ENCODE measurements around the gene LONP1.
"Not testable (repeated sequence)": the region's sequence is repeated elsewhere in the genome, so short reads cannot be mapped to it uniquely, and the experiment has no call there.

LONP1 gene, protein sequence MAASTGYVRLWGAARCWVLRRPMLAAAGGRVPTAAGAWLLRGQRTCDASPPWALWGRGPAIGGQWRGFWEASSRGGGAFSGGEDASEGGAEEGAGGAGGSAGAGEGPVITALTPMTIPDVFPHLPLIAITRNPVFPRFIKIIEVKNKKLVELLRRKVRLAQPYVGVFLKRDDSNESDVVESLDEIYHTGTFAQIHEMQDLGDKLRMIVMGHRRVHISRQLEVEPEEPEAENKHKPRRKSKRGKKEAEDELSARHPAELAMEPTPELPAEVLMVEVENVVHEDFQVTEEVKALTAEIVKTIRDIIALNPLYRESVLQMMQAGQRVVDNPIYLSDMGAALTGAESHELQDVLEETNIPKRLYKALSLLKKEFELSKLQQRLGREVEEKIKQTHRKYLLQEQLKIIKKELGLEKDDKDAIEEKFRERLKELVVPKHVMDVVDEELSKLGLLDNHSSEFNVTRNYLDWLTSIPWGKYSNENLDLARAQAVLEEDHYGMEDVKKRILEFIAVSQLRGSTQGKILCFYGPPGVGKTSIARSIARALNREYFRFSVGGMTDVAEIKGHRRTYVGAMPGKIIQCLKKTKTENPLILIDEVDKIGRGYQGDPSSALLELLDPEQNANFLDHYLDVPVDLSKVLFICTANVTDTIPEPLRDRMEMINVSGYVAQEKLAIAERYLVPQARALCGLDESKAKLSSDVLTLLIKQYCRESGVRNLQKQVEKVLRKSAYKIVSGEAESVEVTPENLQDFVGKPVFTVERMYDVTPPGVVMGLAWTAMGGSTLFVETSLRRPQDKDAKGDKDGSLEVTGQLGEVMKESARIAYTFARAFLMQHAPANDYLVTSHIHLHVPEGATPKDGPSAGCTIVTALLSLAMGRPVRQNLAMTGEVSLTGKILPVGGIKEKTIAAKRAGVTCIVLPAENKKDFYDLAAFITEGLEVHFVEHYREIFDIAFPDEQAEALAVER

DNA sequence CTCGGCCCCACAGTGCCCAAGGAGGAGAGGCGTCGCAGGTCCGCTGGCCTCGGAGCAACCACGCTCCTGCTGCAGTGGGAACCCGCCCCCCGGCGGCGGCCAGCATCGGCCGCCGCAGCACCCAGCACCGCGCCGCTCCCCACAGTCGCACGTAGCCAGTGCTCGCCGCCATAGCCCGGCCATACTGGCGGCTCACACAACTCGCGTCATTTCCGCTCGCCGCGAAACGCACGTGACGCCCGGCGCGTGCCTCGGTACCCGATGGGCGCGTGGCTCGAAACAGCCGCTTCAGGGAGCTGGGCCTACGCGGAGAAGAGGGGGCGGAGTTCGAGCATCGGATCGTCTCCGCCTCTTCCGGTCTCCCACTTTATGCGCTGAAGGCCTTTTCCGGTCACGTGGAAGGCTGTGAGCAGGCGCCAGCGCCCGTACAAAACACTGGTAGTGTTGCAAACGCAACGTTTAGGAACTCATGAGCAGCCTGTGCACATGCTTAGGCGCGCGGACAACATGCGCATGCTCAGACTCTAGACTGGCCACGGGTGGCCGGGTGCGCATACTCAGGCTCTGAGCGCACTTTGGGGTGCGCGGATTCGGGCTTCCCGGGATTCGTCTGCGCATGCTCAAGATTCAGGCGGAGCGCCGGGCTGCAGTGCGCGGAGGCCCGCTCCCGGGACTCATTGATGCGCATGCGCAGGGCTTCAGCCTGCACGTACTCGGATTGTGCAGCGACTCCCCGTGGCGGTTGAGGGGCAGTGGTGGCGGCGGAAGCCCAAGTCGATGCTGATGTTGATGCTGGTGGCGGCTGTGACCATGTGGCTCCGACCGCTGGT, at the start of gene LONP1, which contains the start of gene CATSPERD:
TSS of gene LONP1 (minus strand) at position 186 of the 830 bp plus-strand sequence. CDS start at position 172, 14 bp downstream.
TSS of gene CATSPERD (plus strand) at position 677 of the 830 bp plus-strand sequence. CDS start at position 778, 101 bp downstream.
- DNase-seq: peak; percentile 99

DNA sequence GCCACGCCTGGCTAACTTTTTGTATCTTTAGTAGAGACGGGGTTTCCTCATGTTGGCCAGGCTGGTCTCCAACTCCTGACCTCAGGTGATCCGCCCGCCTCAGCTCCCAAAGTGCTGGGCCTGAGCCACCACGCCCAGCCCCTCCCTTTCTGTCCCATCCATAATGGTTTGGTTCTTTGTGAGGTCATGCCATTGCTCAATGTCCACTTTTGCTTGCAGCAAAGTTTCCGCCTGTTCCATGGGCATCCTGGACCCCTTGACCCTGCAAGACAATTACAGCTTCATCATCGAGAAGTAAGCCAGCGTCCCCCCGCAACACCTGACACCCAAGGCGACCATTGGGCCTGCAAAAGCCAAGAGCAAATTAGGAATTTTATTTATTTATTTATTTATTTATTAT, 48.0 kb upstream of the LONP1 start:
- no peak for DNase-seq

DNA sequence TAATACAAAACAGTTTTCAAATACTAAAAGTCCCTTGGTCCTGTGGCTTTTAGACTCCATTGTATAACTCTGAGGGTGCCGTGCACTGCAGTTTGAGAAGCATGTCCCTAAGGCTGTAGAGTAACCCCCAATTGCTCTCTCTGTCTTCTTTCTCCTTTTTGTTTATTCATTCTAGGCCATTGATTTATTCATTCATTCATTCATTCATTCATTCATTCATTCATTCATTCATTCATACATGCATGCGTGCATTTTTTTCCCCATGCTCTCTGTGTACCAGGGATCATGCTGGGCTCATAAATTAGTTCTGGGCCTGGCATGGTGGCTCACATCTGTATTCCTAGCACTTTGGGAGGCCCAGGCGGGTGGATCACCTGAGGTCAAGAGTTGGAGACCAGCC, 45.3 kb upstream of the LONP1 start:
- DNase-seq: no peak

DNA sequence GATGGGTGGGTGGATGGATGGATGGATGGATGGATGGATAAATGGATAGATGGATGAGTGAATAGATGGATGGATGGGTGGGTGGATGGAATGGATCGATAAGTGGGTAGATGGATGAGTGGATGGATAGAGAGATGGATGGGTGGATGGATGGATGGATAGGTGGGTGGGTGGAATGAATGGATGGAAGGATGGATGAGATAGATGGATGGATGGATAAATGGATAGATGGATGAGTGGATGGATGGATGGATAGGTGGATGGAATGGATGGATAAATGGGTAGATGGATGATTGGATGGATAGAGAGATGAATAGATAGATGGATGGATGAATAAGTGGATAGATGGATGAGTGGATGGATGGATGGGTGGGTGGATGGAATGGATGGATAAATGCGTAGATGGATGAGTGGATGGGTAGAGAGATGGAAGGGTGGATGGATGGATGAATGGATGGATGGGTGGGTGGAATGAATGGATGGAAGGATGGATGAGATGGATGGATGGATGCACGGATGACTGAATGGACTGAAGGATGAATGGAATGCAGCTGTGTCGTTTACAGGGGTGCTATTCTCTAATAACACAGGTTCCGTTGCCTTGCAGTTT, 42.8 kb upstream of the LONP1 start:
- DNase-seq: no peak

DNA sequence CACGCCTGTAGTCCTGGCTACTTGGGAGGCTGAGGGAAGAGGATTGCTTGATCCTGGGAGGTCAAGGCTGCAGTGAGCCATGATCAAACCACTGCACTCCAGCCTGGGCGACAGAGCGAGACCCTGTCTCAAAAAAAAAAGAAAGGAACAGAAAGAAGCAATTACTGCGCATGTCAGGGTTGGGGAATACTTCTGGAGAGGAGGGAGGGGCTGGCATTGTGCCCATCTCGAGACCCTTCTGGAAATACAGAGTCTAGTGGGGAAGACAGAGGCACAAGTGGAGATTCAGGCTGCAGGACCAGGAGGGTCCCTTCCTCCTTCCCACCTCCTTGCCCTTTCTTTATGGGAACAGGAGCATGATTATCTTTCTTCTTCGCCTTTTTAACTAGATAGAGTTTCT, 33.8 kb upstream of the LONP1 start:
- no peak for DNase-seq

DNA sequence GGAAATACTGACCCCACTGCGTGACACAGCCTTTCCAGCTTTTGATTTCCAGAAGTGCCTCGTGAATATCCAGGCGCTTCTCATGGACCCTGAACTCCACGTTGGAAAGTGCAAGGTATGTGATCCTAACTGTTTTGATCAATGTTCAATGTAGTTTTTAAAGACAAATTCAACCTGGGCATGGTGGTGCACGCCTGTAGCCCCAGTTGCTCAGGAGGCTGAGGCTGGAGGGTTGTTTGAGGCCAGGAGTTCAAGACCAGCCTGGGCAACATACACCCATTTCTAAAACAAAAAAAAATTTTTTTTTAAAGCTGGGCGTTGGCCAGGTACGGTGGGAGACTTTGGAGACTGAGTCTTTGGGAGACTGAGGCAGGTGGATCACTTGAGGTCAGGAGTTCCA, 31.8 kb upstream of the LONP1 start:
- no peak for DNase-seq

DNA sequence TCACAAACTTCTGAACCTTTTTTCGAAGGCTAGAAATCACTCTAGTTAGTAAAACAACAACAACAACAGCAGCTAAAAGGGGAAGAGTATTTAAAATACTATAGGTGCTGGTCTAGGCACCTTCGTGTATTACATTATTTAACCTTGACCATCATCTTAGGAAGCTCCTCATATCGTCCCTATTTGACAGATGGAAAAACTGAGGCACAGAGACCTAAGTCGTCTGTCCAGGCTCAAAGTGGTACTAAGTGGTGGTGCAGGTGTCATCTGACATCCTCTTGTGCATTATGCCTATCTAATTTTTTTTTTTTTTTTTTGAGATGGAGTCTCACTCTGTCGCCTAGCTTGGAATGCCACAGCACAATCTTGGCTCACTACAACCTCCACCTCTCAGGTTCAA, 29.6 kb upstream of the LONP1 start:
- no peak for DNase-seq

DNA sequence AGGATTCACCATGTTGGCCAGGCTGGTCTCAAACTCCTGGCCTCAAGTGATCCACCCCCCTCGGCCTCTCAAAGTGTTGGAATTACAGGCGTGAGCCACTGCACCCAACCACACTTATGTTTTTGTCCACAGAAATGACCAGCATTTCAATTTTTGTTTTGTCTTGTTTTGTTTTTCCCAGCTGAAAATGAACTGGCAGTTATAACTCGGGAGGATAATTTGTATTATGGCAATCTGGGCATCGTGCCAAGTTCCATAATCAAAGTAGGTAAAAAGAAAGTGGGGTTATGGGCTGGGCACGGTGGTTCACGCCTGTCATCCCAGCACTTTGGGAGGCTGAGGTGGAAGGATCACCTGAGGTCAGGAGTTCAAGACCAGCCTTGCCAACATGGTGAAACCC, 29.0 kb upstream of the LONP1 start:
- DNase-seq: peak; percentile 55

DNA sequence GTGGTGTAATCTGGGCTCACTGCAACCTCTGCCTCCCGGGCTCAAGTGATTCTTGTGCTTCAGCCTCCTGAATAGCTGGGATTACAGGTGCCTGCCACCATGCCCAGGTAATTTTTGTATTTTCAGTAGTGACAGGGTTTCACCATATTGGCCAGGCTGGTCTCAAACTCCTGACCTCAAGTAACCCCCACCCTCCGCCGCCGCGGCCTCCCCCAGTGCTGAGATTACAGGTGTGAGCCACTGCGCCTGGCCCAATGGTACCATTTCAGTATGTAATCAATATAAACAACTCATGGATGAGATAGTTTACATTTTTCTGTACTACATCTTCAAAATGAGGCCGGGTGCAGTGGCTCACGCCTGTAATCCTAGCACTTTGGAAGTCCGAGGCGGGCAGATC, 25.1 kb upstream of the LONP1 start:
- not testable (repeated sequence) for DNase-seq

DNA sequence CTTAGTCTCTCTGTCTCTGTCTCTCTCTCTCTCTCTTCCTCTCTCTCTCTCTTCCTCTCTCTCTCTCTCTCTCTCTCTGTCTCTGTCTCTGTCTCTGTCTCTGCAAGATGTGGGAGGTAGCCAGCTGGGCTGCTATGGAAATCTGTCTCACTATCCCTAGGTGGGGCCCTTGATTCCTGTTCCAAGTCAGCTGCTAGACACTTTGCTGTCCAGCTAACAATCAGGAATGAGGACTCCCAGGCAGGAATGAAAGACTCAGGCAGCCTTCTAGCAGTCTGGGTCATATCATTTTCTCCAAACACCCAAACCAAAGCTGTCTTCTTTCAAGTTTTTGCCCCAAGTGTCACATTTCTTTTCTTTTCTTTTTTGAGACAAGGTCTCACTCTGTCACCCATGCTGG, 23.7 kb upstream of the LONP1 start:
- DNase-seq: no peak

DNA sequence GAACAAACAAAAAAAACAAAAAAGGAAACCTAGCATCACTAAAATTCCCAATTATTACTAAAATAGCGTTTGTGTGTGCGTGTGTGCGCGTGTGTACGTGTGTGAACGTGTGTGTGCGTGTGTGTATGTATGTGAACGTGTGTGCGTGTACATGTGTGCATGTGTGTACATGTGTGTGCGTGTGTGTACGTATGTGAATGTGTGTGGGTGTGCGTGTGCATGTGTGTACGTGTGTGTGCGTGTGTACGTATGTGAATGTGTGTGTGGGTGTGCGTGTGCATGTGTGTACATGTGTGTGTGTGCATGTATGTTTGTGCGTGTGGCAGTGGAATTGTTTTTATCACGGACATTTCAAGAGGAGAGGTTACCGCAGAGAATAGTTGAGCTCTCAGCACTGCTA, 22.1 kb upstream of the LONP1 start:
- DNase-seq: no peak

DNA sequence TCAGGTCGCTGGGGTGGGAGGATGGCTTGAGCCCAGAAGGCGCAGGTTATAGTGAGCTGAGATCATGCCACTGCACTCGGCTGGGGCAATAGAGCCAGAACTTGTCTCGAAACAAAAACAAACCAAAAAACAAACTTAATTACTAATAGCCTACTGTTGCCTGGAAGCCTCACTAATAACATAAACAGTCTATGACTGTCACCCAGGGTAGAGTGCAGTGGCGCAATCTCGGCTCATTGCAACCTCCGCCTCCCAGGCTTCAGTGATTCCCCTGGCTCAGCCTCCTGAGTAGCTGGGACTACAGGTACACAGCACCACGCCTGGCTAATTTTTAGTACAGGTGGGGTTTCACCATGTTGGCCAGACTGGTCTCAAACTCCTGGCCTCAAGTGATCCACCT, 18.5 kb upstream of the LONP1 start:
- DNase-seq: no peak

DNA sequence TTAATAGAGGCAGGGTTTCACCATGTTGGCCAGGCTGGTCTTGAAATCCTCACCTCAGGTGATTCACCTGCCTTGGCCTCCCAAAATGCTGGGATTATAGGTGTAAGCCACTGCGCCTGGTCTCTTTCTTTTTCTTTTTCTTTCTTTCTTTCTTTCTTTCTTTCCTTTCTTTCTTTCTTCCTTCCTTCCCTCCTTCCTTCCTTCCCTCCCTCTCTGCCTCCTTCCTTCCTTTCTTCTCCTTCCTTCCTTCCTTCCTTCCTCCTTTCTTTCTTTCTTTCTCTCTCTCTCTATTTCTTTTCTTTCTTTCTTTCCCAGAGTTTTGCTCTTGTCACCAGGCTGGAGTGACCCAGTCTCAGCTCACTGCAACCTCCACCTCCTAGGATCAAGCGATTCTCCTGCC, 13.2 kb upstream of the LONP1 start:
- DNase-seq: not testable (repeated sequence)

DNA sequence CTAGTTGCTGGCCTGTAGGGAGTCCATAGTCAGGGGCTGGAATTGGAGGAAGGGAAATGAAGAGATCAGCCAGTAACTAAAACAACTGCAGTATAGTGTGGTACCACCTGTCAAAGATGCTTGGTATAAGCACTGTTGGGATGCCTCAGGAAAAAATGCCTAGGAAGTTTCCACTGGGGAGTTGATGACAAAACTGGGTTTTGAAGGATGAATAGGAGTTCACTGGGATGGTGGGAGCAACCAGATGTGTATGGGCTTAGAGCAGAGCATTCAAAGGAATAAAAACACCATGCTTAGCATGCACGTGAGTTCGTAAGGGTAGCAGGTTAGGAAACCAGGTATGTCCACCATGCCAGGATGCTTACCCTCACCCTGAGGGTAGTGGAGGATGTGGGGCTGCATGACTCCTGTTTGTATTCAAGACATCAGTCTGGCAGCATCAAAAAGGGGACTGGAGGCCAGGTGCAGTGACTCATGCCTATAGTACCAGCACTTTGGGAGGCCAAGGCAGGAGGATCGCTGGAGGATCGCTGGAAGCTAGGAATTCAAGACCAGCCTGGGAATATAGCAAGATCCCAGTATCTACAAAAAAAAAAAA, 7.6 kb upstream of the LONP1 start:
- no peak for DNase-seq

DNA sequence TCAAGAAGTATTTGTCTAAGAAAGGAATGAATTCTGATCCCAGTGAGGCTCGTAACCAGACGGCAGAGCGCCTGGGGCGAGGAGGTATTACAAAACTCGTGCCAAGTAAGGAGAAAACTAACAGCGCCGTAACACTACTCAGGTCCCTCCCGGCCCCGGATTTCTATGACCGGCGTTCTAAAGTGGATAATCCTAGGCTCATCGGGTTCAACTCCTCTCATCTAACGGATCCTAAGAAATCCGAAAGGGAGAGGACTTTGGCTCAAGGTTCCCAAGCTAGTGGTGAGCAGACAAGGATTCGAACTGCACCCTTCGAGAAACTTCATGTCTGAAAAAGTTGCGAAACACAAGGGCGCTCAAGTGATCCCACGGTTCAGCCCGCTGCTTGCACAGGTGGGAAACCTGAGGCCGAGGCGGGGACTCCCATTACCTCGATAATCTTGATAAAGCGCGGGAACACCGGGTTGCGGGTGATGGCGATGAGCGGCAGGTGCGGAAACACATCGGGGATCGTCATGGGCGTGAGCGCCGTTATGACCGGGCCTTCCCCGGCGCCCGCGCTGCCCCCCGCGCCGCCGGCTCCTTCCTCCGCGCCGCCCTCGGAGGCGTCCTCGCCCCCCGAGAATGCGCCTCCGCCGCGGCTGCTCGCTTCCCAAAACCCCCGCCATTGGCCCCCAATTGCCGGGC, 529 bp downstream of the LONP1 start:
- peak; percentile 4 for DNase-seq

DNA sequence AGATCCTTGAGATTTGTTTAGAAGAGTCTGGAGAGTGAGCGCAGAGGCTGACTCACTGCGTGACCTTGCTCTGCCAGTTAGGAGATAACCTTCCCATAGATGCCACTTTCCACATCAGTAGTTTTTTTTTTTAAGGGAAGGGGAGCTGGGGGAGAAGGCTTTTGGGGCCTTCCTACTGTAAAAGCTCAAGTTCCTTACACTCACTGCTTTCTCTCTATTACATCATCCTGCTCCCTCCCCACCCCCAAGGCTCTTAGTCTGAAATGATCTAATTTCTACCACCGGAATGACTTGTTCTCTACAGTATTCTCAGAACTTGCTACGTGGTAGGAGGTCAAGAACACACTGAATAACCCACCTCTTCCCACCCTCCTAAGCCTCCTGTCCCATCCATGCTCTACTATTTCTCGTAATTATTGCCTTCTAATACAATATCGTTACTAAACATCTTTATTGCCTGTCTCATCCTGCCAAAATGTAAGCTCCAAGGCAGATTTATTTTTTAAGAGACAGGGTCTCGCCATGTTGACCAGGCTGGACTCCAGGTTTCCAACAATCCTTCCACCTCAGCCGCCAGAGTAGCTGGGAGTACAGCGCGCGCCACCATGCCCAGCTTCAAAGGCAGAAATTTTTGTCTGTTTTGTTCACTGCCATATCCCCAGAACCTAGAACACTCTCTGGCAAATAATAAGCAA, 1.2 kb downstream of the LONP1 start:
- no peak for DNase-seq

DNA sequence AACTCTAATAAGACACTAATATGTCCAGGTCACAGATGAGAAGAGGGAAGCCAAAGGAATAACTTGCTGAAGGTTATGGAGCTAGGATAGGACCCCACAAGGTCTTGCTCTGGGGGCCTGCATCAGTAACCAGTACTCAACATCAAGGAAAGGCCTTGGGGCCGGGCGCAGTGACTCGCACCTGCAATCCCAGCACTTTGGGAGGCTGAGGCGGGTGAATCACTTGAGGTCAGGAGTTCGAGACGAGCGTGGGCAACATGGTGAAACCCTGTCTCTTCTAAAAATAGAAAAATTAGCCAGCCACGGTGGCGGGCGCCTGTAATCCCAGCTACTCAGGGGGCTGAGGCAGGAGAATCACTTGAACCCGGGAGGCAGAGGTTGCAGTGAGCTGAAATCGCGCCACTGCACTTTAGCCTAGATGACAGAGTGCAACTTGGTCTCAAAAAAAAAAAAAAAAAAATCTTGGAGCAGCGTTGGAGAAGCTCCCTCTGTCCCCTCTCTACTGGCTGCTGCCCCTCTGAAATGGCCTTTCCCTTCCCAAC, 1.8 kb downstream of the LONP1 start:
- no peak for DNase-seq

DNA sequence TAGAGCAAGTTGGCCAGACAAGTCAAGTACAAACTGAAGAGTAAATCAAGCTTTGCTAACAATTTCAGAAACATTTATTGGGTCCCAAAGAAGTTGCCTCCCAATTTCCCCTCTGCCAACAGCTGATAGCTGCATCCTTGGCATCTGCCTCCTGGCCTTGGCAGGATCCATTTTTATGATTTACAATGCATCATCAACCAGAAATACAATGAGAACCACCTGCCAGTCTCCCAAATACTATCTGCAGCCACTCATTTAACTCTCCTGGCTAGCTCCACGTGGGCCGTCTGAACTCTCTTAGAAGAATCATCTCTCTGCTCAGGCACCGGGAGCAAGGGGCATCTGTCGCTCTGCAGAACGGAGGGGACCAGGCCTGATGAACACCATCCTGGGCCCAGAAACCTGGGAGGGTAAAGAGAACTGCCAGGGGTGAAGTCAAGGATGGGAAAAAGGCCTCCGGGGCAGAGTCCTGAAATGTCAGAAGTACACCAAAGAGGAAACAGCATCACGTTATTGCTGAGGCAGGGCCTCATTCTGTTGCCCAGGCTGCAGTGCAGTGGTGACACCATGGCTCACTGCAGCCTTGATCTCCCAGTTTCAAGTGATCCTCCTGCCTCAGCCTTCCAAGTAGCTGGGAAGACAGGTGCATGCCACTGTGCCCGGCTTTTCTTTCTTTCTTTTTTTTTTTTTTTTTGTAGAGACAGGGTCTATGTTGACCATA, 2.6 kb downstream of the LONP1 start:
- no peak for DNase-seq

DNA sequence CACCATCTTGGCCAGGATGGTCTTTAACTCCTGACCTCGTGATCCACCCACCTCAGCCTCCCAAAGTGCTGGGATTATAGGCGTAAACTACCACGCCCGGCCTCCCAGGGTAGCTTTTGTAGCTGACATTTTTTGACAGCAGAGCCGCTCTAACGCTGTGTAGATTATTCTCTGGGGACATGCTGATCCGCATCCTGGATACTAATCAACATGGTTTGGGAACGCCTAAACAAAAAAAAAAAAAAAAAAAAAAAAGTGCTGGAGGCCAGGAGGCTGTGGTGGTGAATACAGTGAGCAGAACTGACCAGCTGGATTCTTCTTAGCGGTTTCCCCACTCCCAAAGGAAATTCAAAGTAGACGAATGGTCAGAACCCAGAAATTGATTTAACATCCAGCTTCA, 5.1 kb downstream of the LONP1 start:
- DNase-seq: no peak

DNA sequence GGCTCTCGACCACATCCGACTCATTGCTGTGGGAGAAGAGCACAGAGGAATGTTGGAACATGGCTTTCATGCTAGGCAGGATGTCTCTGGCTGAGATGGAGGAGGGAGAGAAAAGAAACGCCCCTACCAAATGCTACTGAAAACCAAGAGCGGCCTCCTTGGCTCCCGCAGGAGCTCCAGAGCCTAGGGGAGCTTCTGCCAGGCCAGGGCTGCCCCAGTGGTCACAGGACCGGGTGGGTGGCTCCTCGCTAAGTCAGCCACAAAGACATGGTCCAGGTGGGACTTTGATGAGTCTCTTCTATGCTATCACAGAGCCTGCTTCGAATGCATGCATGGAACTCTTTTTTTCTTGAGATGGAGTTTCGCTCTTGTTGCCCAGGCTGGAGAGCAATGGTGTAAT, 6.7 kb downstream of the LONP1 start:
- no peak for DNase-seq

Measured in COR-L47 (cell line).